Right ventricle myocardium superior (tissue), 1 donor: ENCODE results near the gene SEMA5B. TPM values are rescaled to one million over a fixed set of nuclear protein-coding genes. Genes with fewer than 3 reads are reported as not detected.

Source experiments
- ATAC-seq: fragments of 200-7000 bp; cut with Tn5 transposase; one replicate; pipeline ENCODE4 v1.9.1; 2020; ENCODE audit warnings: mild to moderate bottlenecking; ENCODE audit not compliant: poor library complexity
- DNase-seq: peaks from one replicate; pipeline ENCODE4 v3.0.0-alpha.2; 2020
- intact Hi-C: fragments of 100-400 bp; cut with DNase I; formaldehyde crosslinking; loops from one replicate; pipeline ENCODE4 v1.11.2; 2022
- total RNA-seq: library from RNA; stranded (reverse); fragmentation: NEBNext Ultra II Directional; extraction: Animal tissue kit (Norgen Biotek cat#: 25700); gene quantifications from one replicate; pipeline ENCODE4 v1.2.1, GENCODE V29; 2021
- donor health status: DM: no; HTN: yes; CAD: no; lungs with severe emphysema.

SEMA5B gene
- total RNA-seq, 1 donor from 2014 or later: 2.1 TPM

GRCh38 chr3:122985539-122985938, 42.0 kb downstream of the SEMA5B start:
- intact Hi-C loops: no loop called here
- DNase-seq: no peak
- no peak for ATAC-seq

- DNase-seq (no peak), ATAC-seq (no peak)
- intact Hi-C loops: loop anchor here (5.0 kb wide), 1 partner anchor 37 kb away; no protein-coding TSS in a partner anchor
These were observed 42.9 kb downstream of the SEMA5B start for GRCh38 chr3:122984650-122985049.

- no peak for DNase-seq
- ATAC-seq: no peak
- intact Hi-C loops: loop anchor here (5.0 kb wide), 1 partner anchor 37 kb away; no protein-coding TSS in a partner anchor
These were observed 43.6 kb downstream of the SEMA5B start for GRCh38 chr3:122984007-122984406.

GRCh38 chr3:122982216-122983185, 45.1 kb downstream of the SEMA5B start:
- ATAC-seq (peak; percentile 31), DNase-seq (peak; percentile 58)
- intact Hi-C loops: loop anchor here (5.0 kb wide), 1 partner anchor 35 kb away; no protein-coding TSS in a partner anchor

- intact Hi-C loops: no loop called here
- ATAC-seq (no peak), DNase-seq (no peak)
These were observed 48.4 kb downstream of the SEMA5B start for GRCh38 chr3:122979211-122979610.

- intact Hi-C loops: no loop called here
- no peak for DNase-seq
These were observed 49.0 kb downstream of the SEMA5B start for GRCh38 chr3:122978569-122978968.

GRCh38 chr3:122977746-122978466, 49.7 kb downstream of the SEMA5B start:
- peak; percentile 50 for ATAC-seq
- intact Hi-C loops: no loop called here
- peak; percentile 68 for DNase-seq

More at GRCh38 chr3:122978569-122978968, 49.0 kb downstream of the SEMA5B start:
- no peak for ATAC-seq

GRCh38 chr3:122975924-122976293, 51.7 kb downstream of the SEMA5B start:
- ATAC-seq (no peak), DNase-seq (no peak)
- intact Hi-C loops: no loop called here

- intact Hi-C loops: no loop called here
- DNase-seq (peak; percentile 45), ATAC-seq (peak; percentile 2)
These were observed 52.2 kb downstream of the SEMA5B start for GRCh38 chr3:122975163-122975923.

GRCh38 chr3:122974764-122975162, 52.8 kb downstream of the SEMA5B start:
- peak; percentile 67 for ATAC-seq
- intact Hi-C loops: no loop called here
- DNase-seq: peak; percentile 71

GRCh38 chr3:122973893-122974615, 53.5 kb downstream of the SEMA5B start:
- DNase-seq (peak; percentile 59), ATAC-seq (peak; percentile 32)
- intact Hi-C loops: no loop called here

GRCh38 chr3:122972141-122972540, 55.4 kb downstream of the SEMA5B start:
- ATAC-seq (no peak), DNase-seq (no peak)
- intact Hi-C loops: no loop called here

- peak; percentile 72 for ATAC-seq
- no peak for DNase-seq
- intact Hi-C loops: no loop called here
These were observed 57.7 kb downstream of the SEMA5B start for GRCh38 chr3:122969585-122970469.

- ATAC-seq (no peak), DNase-seq (no peak)
These were observed 59.8 kb downstream of the SEMA5B start for GRCh38 chr3:122967765-122968164.

GRCh38 chr3:122967356-122967755, 60.2 kb downstream of the SEMA5B start:
- intact Hi-C loops: no loop called here
- ATAC-seq (no peak), DNase-seq (no peak)

More at GRCh38 chr3:122967765-122968164, 59.8 kb downstream of the SEMA5B start:
- intact Hi-C loops: no loop called here

- no peak for DNase-seq
- no peak for ATAC-seq
- intact Hi-C loops: no loop called here
These were observed 61.5 kb downstream of the SEMA5B start for GRCh38 chr3:122966045-122966444.

- DNase-seq (no peak), ATAC-seq (no peak)
- intact Hi-C loops: no loop called here
These were observed 62.8 kb downstream of the SEMA5B start for GRCh38 chr3:122964811-122965210.
